RWPE2 (cell line): Measurements from ENCODE around the gene ZBTB18.

ENCODE experiments used
- ATAC-seq: fragments of 200-7000 bp; cut with Tn5 transposase; 3 replicates; pipeline ENCODE4 v1.9.1; 2021; ENCODE audit warnings: low read depth
- DNase-seq: peaks from one replicate; pipeline ENCODE4 v3.0.0-alpha.2; 2020; ENCODE audit warnings: low spot score
- H3K27ac ChIP-seq: fragments of 450-650 bp; 2 replicates; pipeline ENCODE4 v1.5.1; 2017; ENCODE audit warnings: mild to moderate bottlenecking; ENCODE audit not compliant: poor library complexity, severe bottlenecking
- H3K27me3 ChIP-seq: fragments of 250-450 bp; sonication (Bioruptor Pico); 2 replicates; pipeline ENCODE4 v1.5.1; 2021; ENCODE audit warnings: mild to moderate bottlenecking, moderate library complexity; ENCODE audit not compliant: insufficient read depth, poor library complexity, severe bottlenecking
- H3K36me3 ChIP-seq: fragments of 250-450 bp; sonication (Bioruptor Pico); 2 replicates; pipeline ENCODE4 v1.5.1; 2020; ENCODE audit warnings: low read depth, mild to moderate bottlenecking, moderate library complexity
- H3K4me1 ChIP-seq: fragments of 250-450 bp; sonication (Bioruptor Pico); 2 replicates; pipeline ENCODE4 v1.5.1; 2021; ENCODE audit warnings: mild to moderate bottlenecking, moderate library complexity; ENCODE audit not compliant: insufficient read depth, poor library complexity, severe bottlenecking
- H3K4me3 ChIP-seq: fragments of 250-450 bp; sonication (Bioruptor Pico); 2 replicates; pipeline ENCODE4 v1.5.1; 2021; ENCODE audit warnings: mild to moderate bottlenecking, moderate library complexity; ENCODE audit not compliant: severe bottlenecking
- H3K9me3 ChIP-seq: fragments of 250-450 bp; sonication (Bioruptor Pico); 2 replicates; pipeline ENCODE4 v1.5.1; 2021; ENCODE audit warnings: mild to moderate bottlenecking, moderate library complexity; ENCODE audit not compliant: severe bottlenecking
- CTCF ChIP-seq: fragments of 450-650 bp; IDR thresholded peaks from one replicate; pipeline ENCODE4 v1.5.1; 2017; ENCODE audit warnings: mild to moderate bottlenecking, moderate library complexity; ENCODE audit not compliant: poor library complexity, severe bottlenecking

Gene ZBTB18

GRCh38 chr1:244065063-244065793 lies 14.1 kb downstream of the ZBTB18 start:
- Histone ChIP-seq H3K27ac (no peak overlapping the region), H3K27me3 (no peaks in the 10 kb centered on the region), H3K4me1 (peaks cover 9% of the 10 kb centered on the region), H3K9me3 (no peaks in the 10 kb centered on the region), H3K4me3 (no peak overlapping the region), H3K36me3 (no peaks in the 10 kb centered on the region)
- no peak for ATAC-seq
- no peak for TF ChIP-seq CTCF
- DNase-seq: no peak

- no peak for TF ChIP-seq CTCF
- no peak for DNase-seq
- Histone ChIP-seq H3K27ac (no peak overlapping the region), H3K4me1 (peaks cover 9% of the 10 kb centered on the region), H3K27me3 (no peaks in the 10 kb centered on the region), H3K36me3 (no peaks in the 10 kb centered on the region), H3K9me3 (no peaks in the 10 kb centered on the region), H3K4me3 (no peak overlapping the region)
- peak; percentile 77 for ATAC-seq
These were observed 14.9 kb downstream of the ZBTB18 start for GRCh38 chr1:244065960-244066388.

GRCh38 chr1:244066954-244067716 lies 16.1 kb downstream of the ZBTB18 start:
- Histone ChIP-seq H3K27me3 (no peaks in the 10 kb centered on the region), H3K36me3 (no peaks in the 10 kb centered on the region), H3K9me3 (no peaks in the 10 kb centered on the region), H3K27ac (no peak overlapping the region), H3K4me3 (no peak overlapping the region), H3K4me1 (peaks cover 9% of the 10 kb centered on the region)
- DNase-seq: no peak
- no peak for ATAC-seq
- no peak for TF ChIP-seq CTCF

- DNase-seq (no peak), ATAC-seq (no peak)
- no peaks in the 10 kb centered on the region for H3K36me3 ChIP-seq
- no peaks in the 10 kb centered on the region for H3K27me3 ChIP-seq
- peaks cover 9% of the 10 kb centered on the region for H3K4me1 ChIP-seq
- no peak for TF ChIP-seq CTCF
- H3K4me3 ChIP-seq: no peak overlapping the region
- H3K27ac ChIP-seq: no peak overlapping the region
- H3K9me3 ChIP-seq: no peaks in the 10 kb centered on the region
These were observed 16.8 kb downstream of the ZBTB18 start for GRCh38 chr1:244067893-244068292.

GRCh38 chr1:244068567-244068966 lies 17.5 kb downstream of the ZBTB18 start:
- H3K4me3 ChIP-seq: no peak overlapping the region
- DNase-seq: no peak
- ATAC-seq: no peak
- H3K4me1 ChIP-seq: peaks cover 9% of the 10 kb centered on the region
- H3K36me3 ChIP-seq: no peaks in the 10 kb centered on the region
- H3K27ac ChIP-seq: no peak overlapping the region
- H3K27me3 ChIP-seq: no peaks in the 10 kb centered on the region
- TF ChIP-seq CTCF: no peak
- no peaks in the 10 kb centered on the region for H3K9me3 ChIP-seq
